ENCODE measurements around the gene GRID1.
"Not testable (repeated sequence)": the region's sequence is repeated elsewhere in the genome, so short reads cannot be mapped to it uniquely, and the experiment has no call there.

Gene GRID1

GRCh38 chr10:85946713-85947326 lies 419.8 kb downstream of the GRID1 start:
- DNase-seq = no peak

- DNase-seq = no peak
Measured at GRCh38 chr10:85936161-85936560, 430.4 kb downstream of the GRID1 start.

GRCh38 chr10:85934586-85934985 lies 432.0 kb downstream of the GRID1 start:
- DNase-seq = no peak

GRCh38 chr10:85929993-85930392 lies 436.6 kb downstream of the GRID1 start:
- not testable (repeated sequence) for DNase-seq

GRCh38 chr10:85927952-85928665 lies 438.5 kb downstream of the GRID1 start:
- DNase-seq = no peak

GRCh38 chr10:85926986-85927385 lies 439.6 kb downstream of the GRID1 start:
- DNase-seq = no peak

- no peak for DNase-seq
Measured at GRCh38 chr10:85926136-85926535, 440.5 kb downstream of the GRID1 start.

- DNase-seq = no peak
Measured at GRCh38 chr10:85925201-85925750, 441.3 kb downstream of the GRID1 start.

GRCh38 chr10:85924382-85925102 lies 442.1 kb downstream of the GRID1 start:
- DNase-seq = no peak

- no peak for DNase-seq
Measured at GRCh38 chr10:85922356-85923129, 444.1 kb downstream of the GRID1 start.

- no peak for DNase-seq
Measured at GRCh38 chr10:85921789-85922188, 444.8 kb downstream of the GRID1 start.

GRCh38 chr10:85920311-85920710 lies 446.3 kb downstream of the GRID1 start:
- no peak for DNase-seq

- DNase-seq = no peak
Measured at GRCh38 chr10:85919491-85920021, 447.0 kb downstream of the GRID1 start.

GRCh38 chr10:85918371-85918770 lies 448.2 kb downstream of the GRID1 start:
- DNase-seq = no peak

- DNase-seq = no peak
Measured at GRCh38 chr10:85917601-85918000, 449.0 kb downstream of the GRID1 start.

- no peak for DNase-seq
Measured at GRCh38 chr10:85916994-85917573, 449.5 kb downstream of the GRID1 start.

- DNase-seq = no peak
Measured at GRCh38 chr10:85916286-85916685, 450.3 kb downstream of the GRID1 start.

GRCh38 chr10:85915245-85915846 lies 451.2 kb downstream of the GRID1 start:
- DNase-seq = no peak

- DNase-seq = no peak
Measured at GRCh38 chr10:85914720-85915119, 451.9 kb downstream of the GRID1 start.

- no peak for DNase-seq
Measured at GRCh38 chr10:85908462-85908861, 458.1 kb downstream of the GRID1 start.

GRCh38 chr10:85902051-85902450 lies 464.5 kb downstream of the GRID1 start:
- DNase-seq = no peak

GRCh38 chr10:85901599-85901998 lies 465.0 kb downstream of the GRID1 start:
- DNase-seq = no peak
